CD14-positive monocyte (primary cell): ENCODE measurements around the gene UNC93A. TPM values are rescaled to one million over a fixed set of nuclear protein-coding genes. Genes with fewer than 3 reads are reported as not detected.

ENCODE experiments used
- DNase-seq, 3 donors: peaks; one replicate each; pipeline ENCODE4 v3.0.0-alpha.2; 2011 to 2022
- H2AFZ ChIP-seq: 2 replicates; pipeline ENCODE4 v1.6.0; 2012; ENCODE audit warnings: mild to moderate bottlenecking, low read depth, low read length, inconsistent platforms; ENCODE audit not compliant: insufficient read depth, poor library complexity, severe bottlenecking
- H3K27ac ChIP-seq, 2 donors: 1 replicate in 1 of 2; 2 replicates in 1 of 2; pipeline ENCODE4 v1.5.1; 2012 to 2013; ENCODE audit warnings: low read length in 2 of 2, control low read depth in 1 of 2, inconsistent platforms in 1 of 2, low read depth in 1 of 2, mild to moderate bottlenecking in 1 of 2
- H3K27me3 ChIP-seq, 2 donors: one replicate each; pipeline versions ENCODE4 v1.6.0 to v1.6.1; 2011 to 2013; ENCODE audit warnings: low read length in 2 of 2; ENCODE audit not compliant: control insufficient read depth in 2 of 2, insufficient read depth in 2 of 2
- H3K36me3 ChIP-seq, 2 donors: replicated peaks in 1 of 2; 1 replicate in 1 of 2; 2 replicates in 1 of 2; pipeline versions ENCODE4 v1.5.1 to v1.6.1; 2012 to 2013; ENCODE audit warnings: low read length in 2 of 2, control low read depth in 1 of 2, inconsistent platforms in 1 of 2, mild to moderate bottlenecking in 1 of 2; ENCODE audit not compliant: insufficient read depth in 2 of 2, control insufficient read depth in 1 of 2
- H3K4me1 ChIP-seq, 2 donors: 1 replicate in 1 of 2; 2 replicates in 1 of 2; pipeline versions ENCODE4 v1.5.1 to v1.6.1; 2012 to 2013; ENCODE audit warnings: low read length in 2 of 2, control low read depth in 1 of 2, inconsistent platforms in 1 of 2, mild to moderate bottlenecking in 1 of 2, moderate library complexity in 1 of 2; ENCODE audit not compliant: insufficient read depth in 2 of 2, control insufficient read depth in 1 of 2
- H3K4me2 ChIP-seq: replicated peaks from 2 replicates; pipeline ENCODE3; 2012; ENCODE audit warnings: low read length, moderate library complexity, mild to moderate bottlenecking; ENCODE audit not compliant: poor library complexity, severe bottlenecking; ENCODE audit errors: extremely low read depth
- H3K4me3 ChIP-seq, 3 experiments: fragments of 200-600 bp in 1 of 3; sonication (generic) in 1 of 3; replicated peaks in 1 of 3; 1 replicate in 2 of 3; 2 replicates in 1 of 3; pipeline ENCODE4 v1.5.1; 2011 to 2013; ENCODE audit warnings: low read length in 3 of 3, mild to moderate bottlenecking in 3 of 3, control low read depth in 2 of 3, low read depth in 2 of 3, inconsistent platforms in 1 of 3, moderate library complexity in 1 of 3
- H3K79me2 ChIP-seq: 2 replicates; pipeline ENCODE4 v1.6.0; 2012; ENCODE audit warnings: mild to moderate bottlenecking, control low read depth, inconsistent platforms, low read length, moderate library complexity; ENCODE audit not compliant: insufficient read depth
- H3K9ac ChIP-seq: 2 replicates; pipeline ENCODE4 v1.6.0; 2017; ENCODE audit warnings: low read length, mild to moderate bottlenecking; ENCODE audit not compliant: insufficient read depth, poor library complexity, severe bottlenecking
- H3K9me3 ChIP-seq, 2 donors: replicated peaks in 1 of 2; 1 replicate in 1 of 2; 2 replicates in 1 of 2; pipeline versions ENCODE4 v1.5.1 to v1.6.1; 2012 to 2013; ENCODE audit warnings: low read length in 2 of 2, control low read depth in 1 of 2; ENCODE audit not compliant: control insufficient read depth in 1 of 2, insufficient read depth in 1 of 2
- H4K20me1 ChIP-seq: 2 replicates; pipeline ENCODE4 v1.6.0; 2012; ENCODE audit warnings: mild to moderate bottlenecking, low read length, control low read depth, moderate library complexity; ENCODE audit not compliant: insufficient read depth
- H3K27ac Mint-ChIP-seq, 7 donors: one replicate each; pipeline ENCODE4 v1.8.0; 2020; ENCODE audit warnings: mild to moderate bottlenecking in 7 of 7, mixed read lengths in 7 of 7, moderate library complexity in 6 of 7, inconsistent platforms in 2 of 7
- H3K27me3 Mint-ChIP-seq, 3 donors: one replicate each; pipeline ENCODE4 v1.8.0; 2021 to 2022; ENCODE audit warnings: low read depth in 3 of 3, mild to moderate bottlenecking in 3 of 3, mixed read lengths in 3 of 3, moderate library complexity in 3 of 3, inconsistent platforms in 1 of 3
- H3K36me3 Mint-ChIP-seq, 2 donors: one replicate each; pipeline ENCODE4 v1.8.0; 2020; ENCODE audit warnings: mixed read lengths in 2 of 2, inconsistent platforms in 1 of 2, mild to moderate bottlenecking in 1 of 2
- H3K4me1 Mint-ChIP-seq: one replicate; pipeline ENCODE4 v1.8.0; 2020; ENCODE audit warnings: mild to moderate bottlenecking, mixed read lengths
- H3K4me3 Mint-ChIP-seq, 2 donors: one replicate each; pipeline ENCODE4 v1.8.0; 2020; ENCODE audit warnings: mild to moderate bottlenecking in 2 of 2, mixed read lengths in 2 of 2, moderate library complexity in 1 of 2
- H3K9me3 Mint-ChIP-seq, 7 donors: one replicate each; pipeline ENCODE4 v1.8.0; 2020 to 2022; ENCODE audit warnings: mixed read lengths in 7 of 7, mild to moderate bottlenecking in 6 of 7, moderate library complexity in 6 of 7, inconsistent platforms in 2 of 7
- CTCF ChIP-seq: fragments of 200-600 bp; IDR thresholded peaks from one replicate; pipeline ENCODE4 v1.8.0; 2022; ENCODE audit warnings: antibody characterized with exemption, mild to moderate bottlenecking
- WGBS: methylation state at CpG from one replicate; pipeline ENCODE4 v1.1.5; 2013; ENCODE audit warnings: missing lambda C conversion rate; ENCODE audit not compliant: insufficient coverage; 5-methylcytosine and 5-hydroxymethylcytosine counted together
- intact Hi-C, 2 donors: fragments of 100-400 bp; cut with micrococcal nuclease; formaldehyde crosslinking; loops; one replicate each; pipeline versions ENCODE4 v1.15.0 to v1.15.1; 2023
- polyA plus RNA-seq, 3 donors: library from polyadenylated mRNA; depleted of rRNA in 1 of 3; unstranded in 2 of 3; stranded (reverse) in 1 of 3; fragments of 300-500 nt in 2 of 3; fragments of >200 nt in 1 of 3; fragmentation: Illumina TruSeq in 2 of 3; gene quantifications; 1 replicate in 2 of 3; 2 replicates in 1 of 3; pipeline ENCODE4 v1.2.3, GENCODE V29; 2012 to 2021

UNC93A gene
- polyA plus RNA-seq, 3 donors: not detected

GRCh38 chr6:167267921-167268401 is 23.2 kb upstream of the UNC93A start:
- no peak overlapping the region for H3K9ac ChIP-seq
- Mint-ChIP-seq H3K27ac (peak overlapping the region in 1 of 7 donors; percentile 63), H3K36me3 (no peaks in the 10 kb centered on the region), H3K27me3 (peaks cover 3 to 6% (median 6%) of the 10 kb centered on the region in 3 donors), H3K4me3 (no peak overlapping the region), H3K9me3 (no peaks in the 10 kb centered on the region), H3K4me1 (no peaks in the 10 kb centered on the region)
- H3K4me1 ChIP-seq: no peaks in the 10 kb centered on the region
- no peaks in the 10 kb centered on the region for H3K36me3 ChIP-seq
- H3K4me2 ChIP-seq: no peak overlapping the region
- 97% methylated on average over 9 of the region's 12 CpGs for WGBS
- H2AFZ ChIP-seq: no peak overlapping the region
- TF ChIP-seq CTCF: no peak
- no peaks in the 10 kb centered on the region for H3K27me3 ChIP-seq
- intact Hi-C loops: no loop called here
- no peaks in the 10 kb centered on the region for H4K20me1 ChIP-seq
- H3K4me3 ChIP-seq: no peak overlapping the region
- no peak for DNase-seq
- no peaks in the 10 kb centered on the region for H3K9me3 ChIP-seq
- no peak overlapping the region for H3K27ac ChIP-seq
- H3K79me2 ChIP-seq: no peaks in the 10 kb centered on the region

GRCh38 chr6:167268683-167269280 is 22.3 kb upstream of the UNC93A start:
- Mint-ChIP-seq H3K4me3 (no peak overlapping the region), H3K36me3 (no peaks in the 10 kb centered on the region), H3K4me1 (no peaks in the 10 kb centered on the region), H3K9me3 (no peaks in the 10 kb centered on the region), H3K27me3 (peaks cover 3 to 8% (median 6%) of the 10 kb centered on the region in 3 donors), H3K27ac (no peak overlapping the region)
- Histone ChIP-seq H3K27ac (no peak overlapping the region), H3K9me3 (no peaks in the 10 kb centered on the region), H4K20me1 (no peaks in the 10 kb centered on the region), H3K79me2 (no peaks in the 10 kb centered on the region), H3K4me1 (no peaks in the 10 kb centered on the region), H3K27me3 (no peaks in the 10 kb centered on the region), H3K4me2 (no peak overlapping the region), H2AFZ (no peak overlapping the region), H3K36me3 (no peaks in the 10 kb centered on the region), H3K4me3 (no peak overlapping the region), H3K9ac (no peak overlapping the region)
- WGBS: 97% methylated on average over 18 of the region's 20 CpGs
- intact Hi-C loops: no loop called here
- DNase-seq: no peak
- TF ChIP-seq CTCF: no peak
